ENCODE data around the gene CABP7. TPM values are rescaled to one million over a fixed set of nuclear protein-coding genes. Genes with fewer than 3 reads are reported as not detected.

The CABP7 gene
- polyA plus RNA-seq, 1 of the 3 experiments (the other 2 are of a cell fraction) = 0.72 TPM

DNA sequence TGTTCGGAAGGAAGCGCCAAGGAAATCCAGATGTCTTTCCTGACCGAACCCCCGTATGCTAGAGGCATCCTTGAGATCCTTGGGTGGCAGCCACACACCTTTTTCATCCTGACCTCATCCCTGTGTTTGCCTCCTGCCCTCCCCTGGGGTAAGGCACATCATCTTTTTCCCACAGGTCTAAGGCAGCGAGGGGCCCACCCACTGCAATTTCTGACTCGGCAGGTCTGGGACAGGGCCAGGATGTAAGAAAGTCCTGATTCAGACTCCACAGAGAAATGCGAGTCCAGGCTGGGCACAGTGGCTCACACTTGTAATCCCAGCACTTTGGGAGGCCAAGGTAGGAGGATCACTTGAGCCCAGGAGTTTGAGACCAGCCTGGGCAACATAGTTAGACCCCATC, 36.5 kb downstream of the CABP7 start:
- WGBS (ENCODE audit: low lambda C conversion rate) = 75% methylated on average over 5 of the region's 7 CpGs
- DNase-seq = no peak
- no peaks in the 10 kb centered on the region for H3K36me3 ChIP-seq (replicated peaks in 1 of 2; ENCODE audit: control insufficient read depth in 1 of 2, insufficient read depth in 2 of 2, low read length in 1 of 2)
- H2AFZ ChIP-seq (ENCODE audit: low read depth) = no peak overlapping the region
- ChIA-PET CTCF (interaction anchor here (1.4 to 1.5 kb wide), 3 partner anchors 66 to 332 kb away, joined by 3 to 6 read pairs (median 4); no protein-coding TSS in a partner anchor), POLR2A (interaction anchor here (0.6 kb wide), 1 partner anchor 294 kb away, joined by 3 read pairs; no protein-coding TSS in a partner anchor)
- no peaks in the 10 kb centered on the region for H3K9me2 ChIP-seq
- H4K20me1 ChIP-seq (ENCODE audit: insufficient read depth) = 0 out of 2 replicates have a peak, but pooled peaks cover 3% of the 10 kb centered on the region
- H3K27me3 ChIP-seq (ENCODE audit: insufficient read depth) = no peaks in the 10 kb centered on the region
- H3K27ac ChIP-seq (ENCODE audit: low read depth in 2 of 2, low read length in 1 of 2) = no peak overlapping the region
- no peak overlapping the region for H3K4me2 ChIP-seq
- H3K9ac ChIP-seq = no peak overlapping the region
- H3K79me2 ChIP-seq (ENCODE audit: insufficient read depth) = peaks cover 3% of the 10 kb centered on the region; the same call in 1 of the 2 replicates
- no peaks in the 10 kb centered on the region for H3K9me3 ChIP-seq
- TF ChIP-seq TEAD4 (IDR thresholded peaks at IDR 0.05; ENCODE audit: borderline replicate concordance, insufficient read depth) (no peak), ELF1 (IDR thresholded peaks at IDR 0.05) (no peak), RXRA (IDR thresholded peaks at IDR 0.05; ENCODE audit: borderline replicate concordance, low read depth) (no peak), SIN3A (IDR thresholded peaks at IDR 0.05; ENCODE audit: borderline replicate concordance, low read depth, low read length) (no peak), EP300 (IDR thresholded peaks at IDR 0.05; ENCODE audit: borderline replicate concordance in 1 of 2, low read depth in 1 of 2, low read length in 1 of 2) (no peak), CTCF (IDR thresholded peaks at IDR 0.05) (no peak), FOXJ3 (CRISPR knock-in tag; IDR thresholded peaks at IDR 0.05) (no peak)
- TF ChIP-seq, protein P1, sequence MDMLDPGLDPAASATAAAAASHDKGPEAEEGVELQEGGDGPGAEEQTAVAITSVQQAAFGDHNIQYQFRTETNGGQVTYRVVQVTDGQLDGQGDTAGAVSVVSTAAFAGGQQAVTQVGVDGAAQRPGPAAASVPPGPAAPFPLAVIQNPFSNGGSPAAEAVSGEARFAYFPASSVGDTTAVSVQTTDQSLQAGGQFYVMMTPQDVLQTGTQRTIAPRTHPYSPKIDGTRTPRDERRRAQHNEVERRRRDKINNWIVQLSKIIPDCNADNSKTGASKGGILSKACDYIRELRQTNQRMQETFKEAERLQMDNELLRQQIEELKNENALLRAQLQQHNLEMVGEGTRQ (IDR thresholded peaks at IDR 0.05; ENCODE audit: borderline replicate concordance, low read depth, low read length) = no peak
- TF ChIP-seq, protein P2, sequence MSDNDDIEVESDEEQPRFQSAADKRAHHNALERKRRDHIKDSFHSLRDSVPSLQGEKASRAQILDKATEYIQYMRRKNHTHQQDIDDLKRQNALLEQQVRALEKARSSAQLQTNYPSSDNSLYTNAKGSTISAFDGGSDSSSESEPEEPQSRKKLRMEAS (IDR thresholded peaks at IDR 0.05; ENCODE audit: low read depth) = no peak
- no peak overlapping the region for H3K4me3 ChIP-seq (ENCODE audit: low read depth in 2 of 2, low read length in 1 of 2)
- H3K4me1 ChIP-seq (ENCODE audit: control insufficient read depth in 1 of 2, insufficient read depth in 2 of 2, low read depth in 1 of 2, low read length in 1 of 2) = no peaks in the 10 kb centered on the region
- H3F3A ChIP-seq (replicated peaks; ENCODE audit: insufficient read depth) = peaks cover 3% of the 10 kb centered on the region

DNA sequence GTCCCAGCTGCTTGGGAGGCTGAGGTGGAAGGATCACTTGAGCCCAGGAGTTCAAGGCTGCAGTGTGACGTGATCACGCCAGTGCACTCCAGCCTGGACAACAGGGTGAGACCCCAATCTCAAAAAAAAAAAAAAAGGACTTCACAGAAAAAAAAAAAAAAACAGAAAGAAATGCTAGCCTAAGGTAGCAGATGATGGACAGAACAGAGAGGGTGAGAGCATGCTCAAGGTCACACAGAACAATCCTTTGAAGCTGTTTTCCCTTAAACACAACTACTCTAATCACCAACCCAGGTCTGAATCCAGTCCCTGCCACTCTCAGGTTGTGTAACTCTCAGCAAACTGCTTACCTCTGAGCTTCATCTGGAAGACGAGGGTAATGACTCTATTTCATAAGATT, 37.3 kb downstream of the CABP7 start:
- no peaks in the 10 kb centered on the region for H3K36me3 ChIP-seq (replicated peaks in 1 of 2; ENCODE audit: control insufficient read depth in 1 of 2, insufficient read depth in 2 of 2, low read length in 1 of 2)
- ChIA-PET POLR2A (interaction anchor here (0.6 kb wide), 3 partner anchors 79 to 450 kb away, joined by 3 read pairs; no protein-coding TSS in a partner anchor), CTCF (interaction anchor here (1.4 kb wide), 1 partner anchor 248 kb away, joined by 6 read pairs; no protein-coding TSS in a partner anchor)
- H3K9me3 ChIP-seq = no peaks in the 10 kb centered on the region
- no peak overlapping the region for H3K27ac ChIP-seq (ENCODE audit: low read depth in 2 of 2, low read length in 1 of 2)
- H3K4me3 ChIP-seq (ENCODE audit: low read depth in 2 of 2, low read length in 1 of 2) = no peak overlapping the region
- H3K79me2 ChIP-seq (ENCODE audit: insufficient read depth) = peaks cover 3% of the 10 kb centered on the region; the same call in 1 of the 2 replicates
- no peak overlapping the region for H2AFZ ChIP-seq (ENCODE audit: low read depth)
- H3K4me1 ChIP-seq (ENCODE audit: control insufficient read depth in 1 of 2, insufficient read depth in 2 of 2, low read depth in 1 of 2, low read length in 1 of 2) = no peaks in the 10 kb centered on the region
- no peaks in the 10 kb centered on the region for H3K27me3 ChIP-seq (ENCODE audit: insufficient read depth)
- no peak for DNase-seq
- no peak overlapping the region for H3K9ac ChIP-seq
- 0 out of 2 replicates have a peak, but pooled peaks cover 3% of the 10 kb centered on the region for H4K20me1 ChIP-seq (ENCODE audit: insufficient read depth)
- no peak overlapping the region for H3K4me2 ChIP-seq
- peaks cover 3% of the 10 kb centered on the region for H3F3A ChIP-seq (replicated peaks; ENCODE audit: insufficient read depth)
- 89% methylated on average over 3 of the region's 3 CpGs for WGBS (ENCODE audit: low lambda C conversion rate)
- H3K9me2 ChIP-seq = no peaks in the 10 kb centered on the region
- TF ChIP-seq GABPA (IDR thresholded peaks at IDR 0.05; ENCODE audit: low read depth) (no peak), SIN3A (IDR thresholded peaks at IDR 0.05; ENCODE audit: borderline replicate concordance, low read depth, low read length) (no peak), TCF12 (IDR thresholded peaks at IDR 0.05) (no peak), EZH2phosphoT487 (IDR thresholded peaks at IDR 0.05; ENCODE audit: borderline replicate concordance, low read depth) (no peak), RXRA (IDR thresholded peaks at IDR 0.05; ENCODE audit: borderline replicate concordance, low read depth) (no peak), NRF1 (IDR thresholded peaks at IDR 0.05; ENCODE audit: low read depth, low read length) (no peak), POLR2AphosphoS5 (IDR thresholded peaks at IDR 0.05; ENCODE audit: low read depth, low read length) (no peak), ELF1 (IDR thresholded peaks at IDR 0.05) (no peak), PBX3 (IDR thresholded peaks at IDR 0.05) (no peak), USF1 (IDR thresholded peaks at IDR 0.05; ENCODE audit: borderline replicate concordance, low read depth) (no peak), SMC3 (IDR thresholded peaks at IDR 0.05; ENCODE audit: low read depth, low read length) (no peak), FOSL2 (IDR thresholded peaks at IDR 0.05; ENCODE audit: borderline replicate concordance, low read depth) (no peak), JUND (IDR thresholded peaks at IDR 0.05) (no peak), FOXJ3 (CRISPR knock-in tag; IDR thresholded peaks at IDR 0.05) (no peak)
- TF ChIP-seq, protein P3, sequence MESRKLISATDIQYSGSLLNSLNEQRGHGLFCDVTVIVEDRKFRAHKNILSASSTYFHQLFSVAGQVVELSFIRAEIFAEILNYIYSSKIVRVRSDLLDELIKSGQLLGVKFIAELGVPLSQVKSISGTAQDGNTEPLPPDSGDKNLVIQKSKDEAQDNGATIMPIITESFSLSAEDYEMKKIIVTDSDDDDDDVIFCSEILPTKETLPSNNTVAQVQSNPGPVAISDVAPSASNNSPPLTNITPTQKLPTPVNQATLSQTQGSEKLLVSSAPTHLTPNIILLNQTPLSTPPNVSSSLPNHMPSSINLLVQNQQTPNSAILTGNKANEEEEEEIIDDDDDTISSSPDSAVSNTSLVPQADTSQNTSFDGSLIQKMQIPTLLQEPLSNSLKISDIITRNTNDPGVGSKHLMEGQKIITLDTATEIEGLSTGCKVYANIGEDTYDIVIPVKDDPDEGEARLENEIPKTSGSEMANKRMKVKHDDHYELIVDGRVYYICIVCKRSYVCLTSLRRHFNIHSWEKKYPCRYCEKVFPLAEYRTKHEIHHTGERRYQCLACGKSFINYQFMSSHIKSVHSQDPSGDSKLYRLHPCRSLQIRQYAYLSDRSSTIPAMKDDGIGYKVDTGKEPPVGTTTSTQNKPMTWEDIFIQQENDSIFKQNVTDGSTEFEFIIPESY (IDR thresholded peaks at IDR 0.05; ENCODE audit: borderline replicate concordance, low read depth) = no peak
- TF ChIP-seq, protein P2 (IDR thresholded peaks at IDR 0.05; ENCODE audit: low read depth) = no peak
